ENCODE data around the gene LCN10.
A peak's percentile ranks its signal among the peaks of the same experiment; 100 is the strongest.

LCN10 gene

GRCh38 chr9:136754059-136754572 is 11.4 kb upstream of the LCN10 start:
- DNase-seq: no peak

DNA sequence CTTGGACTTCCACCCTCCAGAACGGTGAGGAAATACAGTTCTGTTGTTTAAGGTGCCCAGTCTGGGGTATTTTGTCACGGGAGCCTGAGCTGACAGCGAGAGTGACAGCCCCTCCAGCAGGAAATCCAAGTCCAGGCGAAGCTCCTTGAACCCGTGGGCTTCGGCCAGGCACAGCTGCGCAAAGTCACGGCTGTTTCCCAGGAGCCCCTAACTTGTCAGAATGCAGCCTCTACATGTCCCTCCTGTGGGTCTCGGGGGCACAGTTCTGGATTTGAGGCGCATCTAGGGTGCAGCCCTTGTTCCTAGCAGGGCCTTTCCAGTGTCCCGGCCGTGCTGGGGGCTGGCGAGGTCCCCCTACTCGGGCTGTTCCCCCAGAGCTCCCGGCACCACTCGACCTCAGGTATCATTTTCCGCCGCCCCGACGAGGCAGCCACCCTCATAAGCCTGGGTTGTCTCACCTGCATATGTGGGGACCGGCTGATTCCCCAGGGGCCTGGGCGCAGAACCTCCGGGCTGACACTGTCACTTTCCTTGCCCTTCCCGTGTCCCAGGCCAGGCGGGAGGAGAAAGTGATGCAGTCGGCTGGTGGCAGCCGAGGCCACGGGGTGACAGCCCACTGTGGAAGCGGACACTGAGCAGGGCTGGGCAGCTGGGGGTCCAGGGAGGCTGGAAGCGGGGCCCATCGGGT is 10.8 kb upstream of the LCN10 start:
- DNase-seq: no peak

- no peak for DNase-seq
These were observed 9.1 kb upstream of the LCN10 start for GRCh38 chr9:136751814-136752213.

GRCh38 chr9:136751244-136751643 is 8.5 kb upstream of the LCN10 start:
- no peak for DNase-seq

- DNase-seq: no peak
These were observed 7.8 kb upstream of the LCN10 start for GRCh38 chr9:136750526-136750925.

GRCh38 chr9:136748666-136749611 is 6.2 kb upstream of the LCN10 start:
- no peak for DNase-seq

DNA sequence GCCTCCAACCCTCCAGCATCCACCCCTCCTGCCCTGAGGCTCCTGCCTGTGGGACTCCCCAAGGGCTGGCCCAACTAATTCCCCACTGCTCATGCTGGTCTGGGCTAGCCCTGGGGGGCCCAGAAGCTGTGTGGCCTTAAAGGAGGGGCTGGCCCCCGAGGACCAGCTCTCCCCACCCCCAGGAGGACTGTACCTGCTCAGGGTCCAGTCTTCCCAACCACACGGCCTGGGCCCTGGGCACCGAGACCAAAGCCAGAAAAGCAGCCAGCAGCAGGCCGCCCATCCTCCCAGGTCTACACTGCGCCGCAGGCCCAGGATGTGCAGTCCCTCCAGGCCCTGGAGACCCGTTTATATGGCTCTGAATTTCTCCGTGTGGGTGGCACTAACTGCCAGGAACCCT is 5.5 kb upstream of the LCN10 start, which contains the start of gene LCN6:
Gene LCN6 (minus strand): TSS at position 325 of the 400 bp plus-strand sequence. CDS start 42 bp downstream, at position 283.
- no peak for DNase-seq

DNA sequence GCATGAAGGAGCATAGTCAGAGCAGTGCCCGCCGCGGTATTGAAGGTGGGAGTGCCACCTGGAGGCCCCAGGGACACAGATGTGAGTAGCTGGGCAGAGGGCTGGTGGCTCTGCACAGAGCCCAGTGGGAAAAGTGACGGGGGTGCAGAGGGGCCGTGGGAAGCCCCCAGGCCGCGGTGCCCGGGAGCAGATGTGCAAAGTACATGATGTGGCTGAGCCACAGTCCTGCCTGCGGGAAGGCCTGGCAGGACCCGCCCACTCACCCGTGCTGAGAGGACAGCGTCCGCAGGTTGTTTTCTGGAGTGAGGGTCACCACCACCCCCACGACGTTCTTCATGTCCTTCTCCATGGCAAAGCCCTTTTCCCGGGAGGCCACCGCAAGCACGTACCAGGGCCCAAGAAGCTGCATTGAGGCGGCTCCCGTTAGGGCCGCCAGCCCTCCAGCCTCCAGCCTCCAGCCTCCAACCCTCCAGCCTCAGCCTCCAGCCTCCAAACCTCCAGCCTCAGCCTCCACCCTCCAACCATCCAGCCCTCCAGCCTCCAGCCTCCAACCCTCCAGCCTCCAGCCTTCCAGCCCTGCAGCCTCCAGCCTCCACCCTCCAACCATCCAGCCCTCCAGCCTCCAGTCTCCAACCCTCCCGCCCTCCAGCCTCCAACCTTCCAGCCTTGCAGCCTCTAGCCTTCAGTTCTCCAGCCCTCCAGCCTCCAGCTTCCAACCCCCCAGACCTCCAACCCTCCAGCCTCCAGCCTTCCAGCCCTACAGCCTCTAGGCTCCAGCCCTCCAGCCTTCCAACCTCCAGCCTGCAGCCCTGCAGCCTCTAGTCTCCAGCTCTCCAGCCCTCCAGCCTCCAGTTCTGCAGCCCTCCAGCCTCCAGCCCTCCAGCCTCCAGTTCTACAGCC is 4.7 kb upstream of the LCN10 start:
- no peak for DNase-seq

GRCh38 chr9:136746621-136747020 is 3.9 kb upstream of the LCN10 start:
- DNase-seq: no peak

DNA sequence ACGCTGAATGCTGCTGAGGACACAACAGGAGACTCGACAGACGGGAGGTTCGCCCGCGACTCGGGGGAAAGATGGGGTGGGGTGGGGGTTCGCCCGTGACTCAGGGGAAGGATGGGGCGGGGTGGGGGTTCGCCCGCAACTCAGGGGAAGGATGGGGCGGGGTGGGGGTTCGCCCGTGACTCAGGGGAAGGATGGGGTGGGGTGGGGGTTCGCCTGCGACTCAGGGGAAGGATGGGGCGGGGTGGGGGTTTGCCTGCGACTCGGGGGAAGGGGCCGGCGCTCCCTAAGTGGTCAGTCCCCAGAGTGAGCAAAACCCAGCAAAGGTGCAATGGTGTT is 3.4 kb upstream of the LCN10 start:
- no peak for DNase-seq

DNA sequence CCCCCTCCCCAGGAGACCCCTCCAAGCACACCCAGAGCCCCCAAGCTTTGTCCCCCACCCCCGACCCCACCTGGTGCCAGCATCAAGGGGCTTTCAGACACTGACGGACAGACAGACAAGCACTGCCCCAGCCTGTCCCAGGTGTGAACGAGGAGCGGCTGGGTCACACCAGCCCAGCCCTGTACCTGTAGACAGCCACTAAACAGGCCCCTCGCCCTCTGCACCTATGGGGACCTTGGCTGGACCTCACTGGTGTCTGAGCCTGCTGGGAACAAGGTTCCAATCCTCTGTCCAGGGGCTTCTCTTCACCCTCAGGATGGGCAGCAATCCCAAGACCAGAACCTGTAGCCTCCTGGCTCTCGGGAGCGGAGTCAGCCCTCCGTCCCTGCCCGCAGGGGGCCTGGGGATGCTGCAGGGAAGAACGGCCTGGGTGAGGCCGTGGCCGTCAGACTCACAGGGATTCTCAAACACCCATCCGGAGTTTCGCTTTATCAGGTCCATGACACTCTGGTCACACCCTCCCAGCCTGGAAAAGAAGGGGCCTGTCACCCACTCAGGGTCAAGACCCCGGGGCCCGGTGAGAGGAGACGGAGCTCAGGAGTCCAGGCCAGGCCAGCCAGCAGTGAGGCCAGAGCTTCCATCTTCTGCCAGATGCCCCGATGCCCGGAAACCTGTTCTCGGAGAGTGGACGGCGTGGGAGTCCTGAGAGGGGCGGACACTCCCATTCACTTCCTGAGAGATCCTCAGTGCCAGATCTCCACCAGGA is 2.8 kb upstream of the LCN10 start:
- no peak for DNase-seq

DNA sequence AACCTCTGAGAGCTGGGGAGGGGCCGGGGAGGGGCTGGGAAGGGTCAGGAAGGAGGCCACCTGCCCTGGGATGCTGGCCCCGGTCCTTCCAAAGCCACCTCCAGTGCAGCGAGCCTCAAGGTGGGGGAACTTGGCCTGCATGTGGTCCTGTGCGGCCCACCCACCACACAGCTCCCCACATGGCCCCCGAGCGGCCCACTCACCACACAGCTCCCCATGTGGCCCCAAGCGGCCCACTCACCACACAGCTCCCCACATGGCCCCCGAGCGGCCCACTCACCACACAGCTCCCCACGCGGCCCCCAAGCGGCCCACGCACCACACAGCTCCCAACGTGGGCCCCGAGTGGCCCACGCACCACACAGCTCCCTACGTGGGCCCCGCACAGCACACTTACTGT is 2.0 kb upstream of the LCN10 start:
- no peak for DNase-seq

DNA sequence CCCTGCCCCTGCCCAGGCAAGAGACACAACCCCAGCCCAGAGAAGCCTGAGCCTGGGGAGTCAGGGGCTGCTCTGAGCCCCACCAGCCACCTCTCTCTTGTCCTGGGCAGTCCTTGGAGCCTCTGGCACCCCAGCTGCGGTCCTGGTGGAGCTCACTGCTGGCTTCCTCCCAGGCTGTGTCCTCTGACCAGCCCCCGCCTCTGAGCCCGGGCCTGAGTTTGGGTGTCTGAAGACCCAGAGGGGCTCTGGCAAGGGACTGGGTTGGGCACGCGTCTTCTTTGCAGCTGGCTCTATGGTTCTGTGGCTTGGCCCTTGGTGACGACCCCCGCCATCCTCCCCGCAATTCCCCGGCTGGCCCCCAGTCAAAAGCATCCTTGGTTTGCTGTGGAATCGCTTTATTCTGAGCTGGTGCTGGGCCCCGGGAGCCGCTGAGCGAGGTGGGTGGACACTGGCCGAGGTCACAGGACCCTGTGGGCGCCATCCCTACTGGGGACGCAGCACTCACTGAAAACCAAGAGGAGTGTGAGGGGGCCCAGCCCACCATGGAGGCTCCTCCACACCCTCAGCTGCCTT is 985 bp upstream of the LCN10 start:
- no peak for DNase-seq

- peak; percentile 69 for DNase-seq
These were observed 713 bp downstream of the LCN10 start for GRCh38 chr9:136741883-136742571.

- DNase-seq: peak; percentile 40
These were observed 1.5 kb downstream of the LCN10 start for GRCh38 chr9:136740971-136741882.

- no peak for DNase-seq
These were observed 2.2 kb downstream of the LCN10 start for GRCh38 chr9:136740491-136740890.

DNA sequence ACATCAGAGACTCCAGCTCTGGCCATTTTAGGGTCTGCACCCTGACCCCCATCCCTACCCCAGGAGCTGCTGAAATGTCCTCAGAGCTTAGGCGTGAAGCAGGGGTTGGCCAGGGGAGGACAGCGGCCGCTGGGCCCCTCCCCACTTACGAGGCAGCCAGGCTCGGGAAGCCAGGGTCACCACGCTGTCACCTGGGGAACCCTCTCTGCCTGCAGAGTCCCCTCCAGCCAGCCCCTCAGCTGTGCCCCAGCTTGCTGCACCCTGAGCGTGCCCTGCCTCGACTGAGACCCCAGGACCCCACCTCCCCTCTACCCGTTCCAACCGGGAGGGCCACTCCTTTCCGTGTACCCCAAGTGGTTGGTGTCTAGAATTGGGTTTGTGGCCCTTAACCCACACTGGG is 2.7 kb downstream of the LCN10 start:
- DNase-seq: no peak

- DNase-seq: no peak
These were observed 3.2 kb downstream of the LCN10 start for GRCh38 chr9:136739509-136739908.

DNA sequence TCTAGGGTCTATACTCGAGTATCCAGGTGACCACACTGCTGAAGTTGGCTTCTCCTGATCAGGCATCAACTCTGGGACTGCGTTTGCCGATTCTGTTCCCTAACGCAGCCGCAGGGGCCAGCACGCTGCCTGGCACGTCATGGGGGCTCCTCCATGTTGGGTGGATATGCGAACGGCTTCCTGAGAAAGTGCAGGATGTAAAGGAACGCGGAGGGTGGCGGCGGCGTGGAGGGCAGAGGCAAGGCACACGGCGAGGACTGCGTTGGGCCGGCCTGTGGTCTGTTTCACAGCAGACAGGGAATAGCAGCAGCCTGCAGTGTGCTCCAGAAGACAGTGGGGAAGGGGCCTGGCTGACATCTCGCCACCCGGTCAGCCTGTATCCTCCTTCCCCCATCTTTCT is 3.8 kb downstream of the LCN10 start:
- DNase-seq: no peak
